Effector CD8-positive, alpha-beta T cell (primary cell): ENCODE measurements around the gene DHRS13.
"Not testable (repeated sequence)": the region's sequence is repeated elsewhere in the genome, so short reads cannot be mapped to it uniquely, and the experiment has no call there.

ENCODE experiments used
- DNase-seq: peaks from one replicate; lab custom pipeline; 2025; lab: John Stamatoyannopoulos, UW

DHRS13 gene

DNA sequence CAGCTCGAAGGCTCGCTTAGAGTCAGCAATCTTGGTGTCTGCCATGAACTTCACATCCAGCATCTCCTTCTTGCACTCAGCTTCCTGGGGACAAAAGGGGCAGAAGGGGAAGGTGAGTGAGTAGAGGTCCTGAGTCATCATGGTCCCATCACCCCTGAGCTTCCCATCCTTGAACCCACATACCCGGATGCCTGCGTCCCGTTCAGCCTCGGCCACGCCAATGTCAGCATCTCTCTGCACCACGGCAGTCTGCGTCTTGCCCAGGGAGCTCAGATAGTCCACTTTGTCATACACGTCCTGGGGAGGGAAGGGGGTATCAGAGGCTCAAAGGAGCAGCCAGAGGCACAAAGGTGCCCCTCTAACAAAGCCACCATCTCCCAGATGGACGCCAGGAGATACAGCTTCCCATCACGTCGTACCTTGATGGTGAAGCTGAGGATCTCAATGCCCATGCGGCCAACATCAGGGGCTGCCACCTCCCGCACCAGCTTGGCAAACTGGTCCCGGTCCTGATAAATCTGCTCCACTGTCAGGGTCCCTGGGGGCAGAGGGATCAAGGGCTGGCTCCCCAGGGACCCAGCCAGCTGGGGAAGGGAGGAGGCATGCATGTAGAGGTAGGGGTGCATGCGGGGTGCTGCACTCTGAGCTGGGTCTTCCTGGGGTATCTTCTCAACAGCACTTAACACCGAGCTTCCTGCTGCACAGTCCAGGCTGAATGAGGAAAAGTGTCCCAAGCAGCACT is 20.6 kb downstream of the DHRS13 start:
- no peak for DNase-seq

DNA sequence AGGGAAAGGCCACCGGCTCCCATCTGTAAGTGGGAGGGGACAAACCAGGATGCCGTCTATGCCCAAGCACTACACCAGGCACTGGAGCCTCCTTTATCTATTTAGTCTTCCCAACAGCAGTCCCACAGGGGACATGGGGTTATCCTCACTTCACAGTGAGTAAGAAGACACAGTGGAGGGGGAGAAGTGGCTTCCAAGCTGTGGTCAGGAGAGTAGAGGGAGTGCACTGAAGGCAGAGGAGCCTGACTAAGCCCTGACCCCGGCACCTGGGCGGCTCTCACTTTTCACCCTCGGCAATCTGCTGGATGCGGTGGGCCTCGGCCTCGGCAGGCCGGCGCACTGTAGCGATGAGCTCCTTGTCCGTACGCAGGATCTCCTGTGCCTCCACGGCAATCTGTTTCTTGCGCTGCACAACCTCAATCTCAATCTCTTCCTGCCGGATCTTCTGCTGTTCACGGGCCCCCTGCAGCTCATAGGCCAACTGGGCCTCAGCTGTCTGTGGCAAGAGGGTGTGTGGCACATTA is 21.3 kb downstream of the DHRS13 start:
- DNase-seq = no peak

DNA sequence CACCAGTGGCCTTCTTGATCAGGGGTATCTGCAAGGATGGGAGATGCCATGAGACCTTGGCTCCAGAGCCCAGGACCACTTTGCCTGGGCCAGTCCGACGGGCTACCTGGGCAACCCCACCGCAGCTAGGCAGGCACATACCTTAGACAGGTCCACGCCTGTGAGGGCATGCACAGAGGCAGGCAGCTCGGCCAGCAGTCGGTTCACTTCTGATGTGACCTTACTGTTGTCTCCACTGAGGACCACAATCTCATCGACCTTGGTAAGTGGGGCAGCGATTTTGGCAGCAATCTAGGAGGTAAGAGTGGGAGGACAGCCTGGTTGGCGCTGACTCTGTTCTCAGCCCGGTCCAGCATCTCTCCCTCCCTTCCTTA is 22.3 kb downstream of the DHRS13 start:
- DNase-seq = no peak

DNA sequence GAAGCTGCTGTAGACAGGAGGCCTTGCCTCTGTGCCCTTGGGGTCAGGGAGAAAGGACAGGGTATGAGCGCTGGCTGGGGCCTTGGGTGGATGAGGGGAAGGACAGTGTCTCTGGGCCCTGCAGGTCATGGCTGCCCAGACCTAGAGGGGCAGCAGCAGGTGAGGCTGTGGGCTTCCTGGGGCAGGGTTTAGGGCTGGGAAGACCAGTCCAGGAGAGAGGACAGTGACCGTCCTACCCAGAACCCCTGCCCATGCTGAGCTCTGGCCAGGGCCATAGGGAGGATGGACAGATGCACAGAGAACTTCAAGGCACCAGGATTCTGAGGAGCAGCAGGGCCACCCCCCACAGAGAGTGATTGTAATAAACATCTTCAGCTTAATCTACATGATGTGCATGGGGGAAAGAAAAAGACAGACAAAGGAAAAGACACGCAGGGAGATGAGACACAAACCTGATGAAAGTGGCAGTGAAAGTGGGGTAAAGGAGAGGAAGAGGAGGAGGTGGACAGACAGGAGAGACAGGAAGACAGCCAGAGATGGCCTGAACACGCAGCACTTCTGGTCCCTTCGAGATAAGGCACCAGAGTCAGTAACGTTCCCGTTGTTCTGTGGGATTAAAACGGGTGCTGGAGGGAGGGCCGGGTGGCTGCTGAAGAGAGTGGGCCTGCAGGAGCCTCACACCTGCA is 22.9 kb downstream of the DHRS13 start:
- no peak for DNase-seq

DNA sequence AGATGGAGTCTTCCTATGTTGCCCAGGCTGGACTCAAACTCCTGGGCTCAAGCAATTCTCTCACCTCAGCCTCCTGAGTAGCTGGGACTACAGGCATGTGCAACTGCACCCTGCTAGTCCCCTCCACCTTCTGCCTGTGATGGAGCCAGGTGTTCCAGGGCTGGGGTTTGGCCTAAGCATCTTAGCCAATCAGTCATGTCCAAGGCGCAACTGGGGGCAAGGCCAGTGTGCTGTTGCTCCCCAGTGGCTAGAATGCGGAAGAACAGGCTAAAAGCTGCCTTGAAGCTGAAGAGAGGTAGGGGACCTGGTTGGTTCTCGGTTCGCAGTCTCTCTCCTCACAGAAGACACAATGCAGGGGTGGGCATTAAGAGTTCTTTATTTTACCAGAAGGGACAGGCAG is 23.9 kb downstream of the DHRS13 start:
- DNase-seq = no peak

DNA sequence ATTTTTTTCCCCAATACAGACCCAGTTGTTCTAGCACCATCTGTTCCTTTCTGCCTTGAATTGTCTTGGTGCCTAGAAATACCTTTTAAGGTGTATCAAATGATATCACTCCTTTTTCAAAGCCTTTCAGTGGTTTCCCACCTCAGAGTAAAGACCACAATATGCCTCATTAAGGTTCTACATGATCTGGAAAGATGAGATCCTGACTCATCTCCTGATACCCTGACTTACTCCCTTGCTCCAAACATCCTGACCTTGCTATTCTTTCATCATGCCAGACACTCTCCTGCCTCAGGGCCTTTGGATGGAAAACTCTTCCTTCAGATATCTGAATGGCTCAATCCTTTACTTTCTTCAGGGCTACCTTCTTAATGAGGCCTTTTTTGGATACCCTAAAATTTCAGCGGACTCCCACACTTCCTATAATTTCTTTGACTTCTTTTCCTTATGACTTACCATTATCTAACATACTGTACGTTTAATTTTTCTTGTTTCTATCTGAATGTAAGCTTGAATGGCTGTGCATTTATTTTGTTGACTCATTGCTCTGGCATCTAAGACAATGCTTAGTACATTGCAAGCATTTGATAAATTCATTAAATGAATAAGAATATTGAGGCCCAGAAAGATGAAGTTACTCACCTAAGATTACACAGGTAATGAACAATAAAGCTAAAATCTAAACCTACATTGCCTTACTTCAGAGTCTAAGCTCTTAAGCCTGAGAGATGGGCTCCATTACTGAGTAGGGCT is 24.5 kb downstream of the DHRS13 start:
- no peak for DNase-seq

DNA sequence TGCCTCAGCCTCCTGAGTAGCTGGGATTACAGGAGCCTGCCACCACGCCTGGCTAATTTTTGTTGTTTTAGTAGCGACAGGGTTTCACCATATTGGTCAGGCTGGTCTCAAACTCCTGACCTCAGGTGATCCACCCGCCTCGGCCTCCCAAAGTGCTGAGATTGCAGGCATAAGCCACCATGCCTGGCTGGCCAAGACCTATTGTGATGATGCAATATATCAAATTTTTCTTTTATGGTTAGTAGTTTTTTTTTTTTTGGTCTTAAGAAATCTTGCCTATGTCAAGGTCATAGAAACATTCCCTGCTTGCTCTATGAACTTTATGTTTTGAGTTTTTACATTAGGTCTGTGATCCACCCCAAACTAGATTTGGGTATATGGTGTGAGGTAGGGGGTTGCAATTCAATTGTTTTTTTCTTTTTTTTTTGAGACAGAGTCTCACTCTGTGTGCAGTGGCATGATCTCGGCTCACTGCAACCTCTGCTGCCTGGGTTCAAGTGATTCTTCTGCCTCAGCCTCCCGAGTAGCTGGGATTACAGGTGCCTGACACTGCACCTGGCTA is 25.6 kb downstream of the DHRS13 start:
- not testable (repeated sequence) for DNase-seq

DNA sequence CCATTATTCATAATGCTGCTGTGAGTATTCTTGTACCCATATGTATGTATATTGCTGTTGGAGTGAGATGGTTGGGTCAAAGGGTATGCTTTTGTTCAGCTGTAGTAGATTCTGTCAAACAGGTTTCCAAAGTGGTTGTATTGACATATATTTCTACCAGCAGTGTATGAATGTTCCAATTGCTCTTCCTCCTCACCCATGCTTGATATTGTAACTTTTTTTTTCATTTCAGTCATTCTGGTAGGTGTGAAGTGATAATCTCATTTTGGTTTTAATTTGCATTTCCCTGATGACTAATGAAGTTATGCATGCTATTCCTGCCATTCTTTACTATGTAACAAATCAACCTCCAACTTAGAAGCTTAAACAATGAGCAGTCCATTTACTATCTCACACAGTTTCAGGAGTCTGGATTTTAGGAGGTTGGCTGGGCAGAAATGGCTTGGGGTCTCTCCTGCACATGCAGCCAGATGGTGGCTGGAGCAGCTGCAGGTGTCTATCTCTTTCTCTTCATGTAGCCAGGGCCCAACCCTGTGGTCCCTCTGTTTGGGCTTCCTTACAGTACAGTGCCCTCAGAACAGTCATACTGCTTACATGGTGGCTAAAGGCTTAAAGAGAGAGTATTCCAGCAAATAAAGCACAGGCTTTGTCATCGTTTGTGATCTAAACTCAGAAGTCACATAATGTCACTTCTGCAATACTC is 26.9 kb downstream of the DHRS13 start:
- DNase-seq = no peak

DNA sequence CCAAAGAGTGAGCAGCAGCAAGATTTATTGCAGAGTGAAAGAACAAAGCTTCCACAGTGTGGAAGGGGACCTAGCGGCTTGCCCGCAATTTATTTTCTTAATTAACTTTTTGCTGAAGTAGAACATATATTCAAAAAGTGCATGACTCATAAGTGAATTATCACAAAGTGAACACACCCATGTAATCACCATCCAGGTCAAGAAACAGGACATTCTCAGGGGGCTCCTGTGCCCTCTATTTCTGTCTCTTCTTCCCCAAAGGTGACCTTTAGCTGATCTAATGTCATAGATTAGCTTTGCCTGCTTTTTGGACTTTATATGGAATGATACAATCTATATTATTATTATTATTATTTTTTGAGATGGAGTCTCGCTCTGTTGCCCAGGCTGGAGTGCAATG is 28.1 kb downstream of the DHRS13 start:
- no peak for DNase-seq

DNA sequence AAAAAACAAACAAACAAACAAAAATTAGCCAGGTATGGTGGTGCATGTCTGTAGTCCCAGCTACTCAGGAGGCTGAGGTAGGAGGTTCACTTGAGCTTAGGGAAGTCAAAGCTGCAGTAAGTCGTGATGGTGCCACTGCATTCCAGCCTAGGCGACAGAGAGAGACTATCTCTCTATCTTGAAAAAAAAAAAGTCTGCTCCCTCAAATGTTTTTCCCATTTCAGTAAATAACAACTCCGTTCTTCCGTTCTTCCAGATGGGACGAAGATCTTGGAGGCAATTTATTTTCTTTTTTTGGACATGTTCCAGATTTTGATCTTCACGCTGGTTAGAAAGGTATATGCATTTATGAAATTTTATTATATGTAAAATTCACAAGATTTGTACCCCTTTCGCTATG is 29.0 kb downstream of the DHRS13 start:
- DNase-seq = no peak

DNA sequence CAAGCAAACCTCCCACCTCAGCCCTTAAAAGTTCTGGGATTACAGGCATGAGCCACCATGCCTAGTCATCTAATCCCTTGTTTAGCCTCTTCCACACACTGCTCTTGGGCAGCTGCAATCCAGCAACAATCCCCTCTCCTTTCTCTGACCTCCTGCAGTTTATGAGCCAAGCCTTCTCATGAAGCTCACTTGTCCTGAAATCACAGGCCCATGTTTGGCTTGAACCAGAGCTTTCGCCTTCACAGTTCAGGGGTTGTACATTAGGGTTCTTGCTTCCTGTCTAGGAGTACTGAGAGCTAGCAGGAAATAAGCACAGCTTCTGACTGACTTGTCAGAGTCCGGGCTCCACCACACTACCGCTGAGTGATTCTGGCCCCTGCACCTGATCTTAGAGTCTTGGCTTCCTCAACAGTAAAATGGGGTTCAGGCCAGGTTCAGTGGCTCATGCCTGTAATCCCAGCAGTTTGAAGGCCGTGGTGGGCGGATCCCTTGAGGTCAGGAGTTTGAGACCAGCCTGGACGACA is 31.8 kb downstream of the DHRS13 start:
- DNase-seq = no peak

DNA sequence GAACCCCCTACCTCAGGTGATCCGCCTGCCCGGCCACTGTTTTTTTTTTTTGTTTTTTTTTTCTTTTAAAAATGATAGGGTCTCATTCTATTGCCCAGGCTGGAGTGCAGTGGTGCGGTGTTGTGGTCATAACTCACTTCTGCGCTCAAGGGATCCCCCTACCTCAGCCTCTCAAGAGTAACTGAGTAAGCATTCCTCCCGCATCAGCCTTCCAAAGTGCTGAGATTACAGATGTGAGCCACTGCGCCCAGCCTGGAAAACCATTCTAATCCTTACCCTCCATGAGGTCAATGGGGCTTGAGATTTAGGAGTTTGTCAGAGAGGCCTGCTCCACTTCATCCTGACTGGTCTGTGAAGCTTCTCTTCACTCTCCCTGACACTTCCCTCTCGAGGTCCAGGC is 35.6 kb downstream of the DHRS13 start:
- DNase-seq = no peak

DNA sequence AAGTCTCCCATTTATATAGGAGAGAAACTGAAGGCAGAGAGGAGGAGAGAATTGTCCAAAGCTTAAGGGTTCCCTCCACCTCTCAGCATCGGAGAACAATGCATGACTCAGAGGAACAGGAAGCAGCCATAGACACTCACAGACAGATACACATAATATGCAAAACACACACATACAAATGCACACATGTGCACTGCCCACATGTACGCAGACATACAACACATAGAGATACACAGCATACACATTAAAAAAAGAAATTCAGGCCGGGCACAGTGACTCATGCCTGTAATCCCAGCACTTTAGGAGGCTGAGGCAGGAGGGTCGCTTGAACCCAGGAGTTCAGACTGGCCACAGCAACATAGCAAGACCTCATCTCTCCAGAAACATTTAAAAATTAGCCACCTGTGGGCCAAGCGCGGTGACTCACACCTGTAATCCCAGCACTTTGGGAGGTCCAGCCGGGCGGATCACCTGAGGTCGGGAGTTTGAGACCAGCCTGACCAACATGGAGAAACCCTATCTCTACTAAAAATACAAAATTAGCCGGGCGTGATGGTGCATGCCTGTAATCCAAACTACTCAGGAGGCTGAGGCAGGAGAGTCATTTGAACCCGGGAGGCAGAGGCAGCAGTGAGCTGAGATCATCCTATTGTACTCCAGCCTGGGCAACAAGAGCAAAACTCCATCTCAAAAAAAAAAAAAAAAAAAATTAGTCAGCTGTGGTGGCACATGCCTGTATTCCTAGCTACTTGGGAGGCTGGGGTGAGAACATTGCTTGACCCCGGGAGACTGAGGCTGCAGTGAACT is 36.7 kb downstream of the DHRS13 start:
- no peak for DNase-seq

DNA sequence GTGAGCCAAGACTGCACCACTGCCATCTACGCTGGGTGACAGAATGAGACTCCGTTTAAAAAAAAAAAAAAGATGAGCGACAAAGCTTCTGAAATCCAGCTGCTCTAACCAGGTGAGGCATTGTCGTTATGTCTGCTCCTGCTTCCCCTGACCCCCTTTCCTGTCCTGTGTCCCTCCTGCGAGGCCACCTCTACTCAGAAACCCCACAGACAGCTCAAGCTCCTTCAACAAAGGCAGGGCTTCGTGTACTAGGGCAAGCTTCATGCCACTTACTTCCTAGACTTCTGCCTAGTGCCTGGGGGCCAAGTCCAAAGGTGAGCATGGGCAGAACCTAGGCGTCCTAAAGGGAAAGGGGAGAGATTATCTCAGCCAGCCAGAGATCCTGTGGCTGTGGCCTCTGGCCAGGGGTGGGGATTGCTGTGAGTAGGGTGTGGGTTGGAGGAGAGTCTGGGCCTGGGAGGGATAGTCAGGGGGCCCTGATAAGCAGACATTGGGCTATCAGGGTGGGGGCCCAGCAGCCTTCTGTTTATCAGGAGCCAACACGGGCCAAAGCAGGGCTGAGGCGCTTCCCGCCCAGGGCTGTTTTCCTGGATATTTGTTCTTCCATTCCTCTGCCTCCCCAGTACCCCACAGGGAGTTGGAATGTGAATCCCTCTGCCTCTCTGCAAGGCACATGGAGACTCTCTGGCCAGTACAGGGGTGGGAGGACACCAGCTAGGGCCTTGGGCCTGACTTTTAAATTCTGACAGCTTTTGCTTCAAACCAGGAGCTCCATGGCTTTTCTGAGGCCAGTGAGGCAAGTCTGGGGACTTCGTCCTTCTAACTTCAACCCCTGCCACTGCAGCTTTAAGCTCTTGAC is 37.7 kb downstream of the DHRS13 start:
- no peak for DNase-seq

DNA sequence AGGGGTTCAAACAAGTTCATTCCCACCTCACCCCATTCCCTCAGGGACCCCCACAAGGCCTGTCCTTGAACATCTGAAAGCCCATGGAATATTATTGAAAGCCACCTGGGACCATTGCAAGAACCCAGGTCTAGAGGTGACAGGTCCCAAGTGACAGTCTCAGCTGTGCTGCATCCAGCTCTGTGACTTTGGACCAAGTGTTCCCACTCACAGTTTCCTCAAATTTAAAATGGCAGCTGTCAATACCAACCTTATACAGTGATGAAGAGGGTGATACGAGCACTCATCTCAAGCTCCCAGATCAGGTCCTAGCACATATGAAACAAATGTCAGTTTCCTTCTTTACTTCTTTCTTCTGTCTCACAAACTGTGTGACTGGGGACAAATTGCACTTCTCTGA is 38.9 kb downstream of the DHRS13 start:
- no peak for DNase-seq

DNA sequence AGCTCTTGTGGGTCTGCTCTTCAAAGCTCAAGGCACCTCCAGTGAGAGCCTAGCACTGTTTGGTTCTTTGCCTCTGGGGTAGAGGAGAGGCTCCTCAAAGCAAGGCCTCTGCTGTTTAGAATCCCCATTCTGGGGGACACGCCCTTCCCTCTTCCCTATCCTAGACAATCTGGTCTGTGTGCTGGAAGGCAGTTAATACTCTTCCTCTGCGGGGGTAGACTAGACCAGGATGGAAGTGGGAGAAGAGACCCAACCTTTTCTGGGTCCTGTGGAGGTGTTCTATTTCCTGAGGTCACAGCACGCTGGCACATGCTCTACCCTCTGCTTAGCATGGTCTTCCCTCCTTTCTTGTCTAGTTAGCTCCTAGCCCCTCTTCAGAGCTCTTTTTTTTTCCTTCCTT is 40.3 kb downstream of the DHRS13 start:
- DNase-seq = no peak

DNA sequence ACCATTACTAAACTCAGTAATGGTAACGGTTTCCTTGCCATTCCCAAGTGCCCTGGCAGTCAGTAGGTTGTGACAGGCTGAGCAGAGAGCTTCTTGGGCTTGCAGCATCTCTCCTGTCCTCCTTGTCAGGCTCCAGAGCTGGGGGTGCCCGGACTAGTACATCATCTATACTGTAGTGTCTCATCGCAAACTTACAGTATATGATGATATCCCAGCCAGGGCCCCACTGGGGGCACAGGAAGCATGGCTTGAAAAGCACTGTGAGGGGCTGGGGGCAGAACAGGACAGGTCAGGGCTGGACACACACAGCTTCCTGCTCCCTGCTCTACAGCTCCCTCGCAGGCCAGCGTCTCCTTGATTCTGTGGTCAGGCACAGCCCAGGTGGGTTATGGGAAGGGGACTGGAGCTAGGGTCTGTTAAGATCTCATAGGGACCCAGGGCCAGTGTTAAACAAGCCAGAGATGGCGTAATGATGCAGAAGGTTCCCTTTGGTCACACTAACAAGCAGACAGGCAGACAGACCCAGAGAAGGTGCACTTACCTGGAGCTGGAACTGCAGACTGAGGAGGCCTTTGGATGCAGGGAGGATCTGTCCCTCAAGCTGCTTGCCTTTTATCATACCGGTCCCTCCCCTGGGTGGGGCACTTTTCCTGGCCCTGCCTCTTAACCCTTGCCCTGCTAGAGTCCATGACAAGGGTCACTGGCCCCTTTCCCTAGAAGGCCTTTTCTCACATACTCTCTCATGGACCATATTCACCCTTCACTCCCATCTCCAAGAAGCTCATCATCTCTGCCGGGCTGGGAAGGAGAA is 41.3 kb downstream of the DHRS13 start:
- DNase-seq = no peak

DNA sequence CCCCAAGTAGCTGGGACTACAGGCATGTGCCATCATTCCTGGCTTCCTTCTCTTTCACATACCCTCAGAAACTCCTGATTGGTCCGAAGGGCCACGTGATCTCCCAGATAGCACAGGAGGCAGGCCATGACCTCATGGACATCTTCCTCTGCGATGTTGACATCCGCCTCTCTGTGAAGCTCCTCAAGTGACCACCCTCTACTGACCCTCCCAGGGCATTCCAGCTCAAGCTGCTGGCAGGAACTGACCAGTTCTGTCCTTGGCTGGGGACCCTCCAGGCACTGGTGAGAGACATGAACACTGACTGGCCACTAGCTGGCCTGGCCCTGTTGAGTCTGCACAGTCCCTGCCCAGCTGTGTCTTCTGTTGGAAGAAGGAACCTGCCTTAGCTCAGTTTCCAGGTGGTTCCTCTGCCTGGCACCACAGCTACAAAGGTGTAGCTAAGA is 42.5 kb downstream of the DHRS13 start:
- DNase-seq = no peak

DNA sequence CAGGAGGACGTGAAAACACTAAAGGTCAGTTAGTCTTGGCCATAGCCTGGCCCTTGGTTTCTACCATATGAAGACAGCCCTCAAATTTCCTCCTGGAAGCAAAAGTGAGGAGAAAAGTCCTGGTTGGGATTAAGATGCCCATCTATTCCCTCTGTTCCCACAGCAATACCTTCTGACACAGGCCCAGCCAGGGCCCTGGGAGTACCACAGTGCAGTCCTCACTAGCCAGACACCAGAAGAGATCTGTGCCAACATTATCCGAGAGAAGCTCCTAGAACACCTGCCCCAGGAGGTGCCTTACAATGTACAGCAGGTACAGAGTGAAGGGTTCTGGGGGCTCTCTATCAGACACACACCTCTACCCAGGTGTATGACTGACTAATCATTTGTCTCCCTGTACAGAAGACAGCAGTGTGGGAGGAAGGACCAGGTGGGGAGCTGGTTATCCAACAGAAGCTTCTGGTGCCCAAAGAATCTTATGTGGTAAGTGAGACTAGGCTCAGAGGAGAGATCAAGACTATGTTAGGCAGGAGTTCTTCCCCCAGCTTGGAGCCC is 44.0 kb downstream of the DHRS13 start:
- no peak for DNase-seq
